Stimulated activated CD4-positive, alpha-beta T cell treated with anti-CD3 and anti-CD28 coated beads, TNF-alpha, amount 100 ng/mL, for 1 hour (primary cell): ENCODE results near the gene MAN1C1.
"Not testable (repeated sequence)": the region's sequence is repeated elsewhere in the genome, so short reads cannot be mapped to it uniquely, and the experiment has no call there.

Source experiments
- DNase-seq, 3 donors: peaks; one replicate each; pipeline ENCODE4 v3.0.0-alpha.2; 2020; ENCODE audit warnings: low read depth in 3 of 3, low spot score in 1 of 3

Gene MAN1C1

GRCh38 chr1:25657121-25657882, 40.7 kb downstream of the MAN1C1 start:
- no peak for DNase-seq

GRCh38 chr1:25657883-25658760, 41.5 kb downstream of the MAN1C1 start:
- DNase-seq: no peak

GRCh38 chr1:25658791-25659431, 42.3 kb downstream of the MAN1C1 start:
- no peak for DNase-seq

GRCh38 chr1:25661043-25661815, 44.6 kb downstream of the MAN1C1 start:
- DNase-seq: no peak

GRCh38 chr1:25662061-25662460, 45.5 kb downstream of the MAN1C1 start:
- no peak for DNase-seq

GRCh38 chr1:25662959-25663358, 46.4 kb downstream of the MAN1C1 start:
- not testable (repeated sequence) for DNase-seq

- no peak for DNase-seq
Observed at GRCh38 chr1:25664357-25665199, 48.0 kb downstream of the MAN1C1 start.

- DNase-seq: no peak
Observed at GRCh38 chr1:25666460-25666859, 49.9 kb downstream of the MAN1C1 start.

- DNase-seq: no peak
Observed at GRCh38 chr1:25668931-25669573, 52.5 kb downstream of the MAN1C1 start.

GRCh38 chr1:25669781-25670567, 53.4 kb downstream of the MAN1C1 start:
- no peak for DNase-seq

GRCh38 chr1:25671929-25672328, 55.3 kb downstream of the MAN1C1 start:
- no peak for DNase-seq

GRCh38 chr1:25672763-25673409, 56.3 kb downstream of the MAN1C1 start:
- DNase-seq: no peak

GRCh38 chr1:25673456-25673855, 56.9 kb downstream of the MAN1C1 start:
- DNase-seq: no peak

- DNase-seq: no peak
Observed at GRCh38 chr1:25673962-25674806, 57.6 kb downstream of the MAN1C1 start.

- no peak for DNase-seq
Observed at GRCh38 chr1:25674807-25675084, 58.2 kb downstream of the MAN1C1 start.

- DNase-seq: peak; percentile 44 to 50 (median 45)
Observed at GRCh38 chr1:25675729-25676476, 59.3 kb downstream of the MAN1C1 start.

- DNase-seq: no peak
Observed at GRCh38 chr1:25676488-25676887, 59.9 kb downstream of the MAN1C1 start.
